ENCODE measurements around the gene PACS2. TPM values are rescaled to one million over a fixed set of nuclear protein-coding genes. Genes with fewer than 3 reads are reported as not detected.

Gene PACS2
- total RNA-seq, 1 donor from 2014 or later: 263 TPM

- no peak overlapping the region for H3K4me3 Mint-ChIP-seq (ENCODE audit: unreplicated experiment)
- no peak for TF ChIP-seq CTCF (IDR thresholded peaks at IDR 0.05; ENCODE audit: partially characterized antibody, unreplicated experiment)
- H3K27me3 Mint-ChIP-seq (ENCODE audit: unreplicated experiment): peaks cover 12% of the 10 kb centered on the region
These were observed 126.4 kb downstream of the PACS2 start for GRCh38 chr14:105440992-105441391.

GRCh38 chr14:105442125-105442524 is 127.6 kb downstream of the PACS2 start:
- Mint-ChIP-seq H3K9me3 (ENCODE audit: unreplicated experiment) (peaks cover 8% of the 10 kb centered on the region), H3K27me3 (ENCODE audit: unreplicated experiment) (peaks cover 15% of the 10 kb centered on the region), H3K4me1 (ENCODE audit: low read depth, unreplicated experiment) (peaks cover 7% of the 10 kb centered on the region), H3K36me3 (ENCODE audit: unreplicated experiment) (no peaks in the 10 kb centered on the region), H3K27ac (ENCODE audit: unreplicated experiment) (no peak overlapping the region), H3K4me3 (ENCODE audit: unreplicated experiment) (no peak overlapping the region)
- no peak for TF ChIP-seq CTCF (IDR thresholded peaks at IDR 0.05; ENCODE audit: partially characterized antibody, unreplicated experiment)
- DNase-seq: no peak

More at GRCh38 chr14:105440992-105441391, 126.4 kb downstream of the PACS2 start:
- Mint-ChIP-seq H3K27ac (ENCODE audit: unreplicated experiment) (no peak overlapping the region), H3K36me3 (ENCODE audit: unreplicated experiment) (peaks cover 5% of the 10 kb centered on the region), H3K9me3 (ENCODE audit: unreplicated experiment) (peaks cover 7% of the 10 kb centered on the region), H3K4me1 (ENCODE audit: low read depth, unreplicated experiment) (peaks cover 4% of the 10 kb centered on the region)
- no peak for DNase-seq

- no peak for TF ChIP-seq CTCF (IDR thresholded peaks at IDR 0.05; ENCODE audit: partially characterized antibody, unreplicated experiment)
- no peak for DNase-seq
- Mint-ChIP-seq H3K9me3 (ENCODE audit: unreplicated experiment) (peaks cover 8% of the 10 kb centered on the region), H3K27ac (ENCODE audit: unreplicated experiment) (no peak overlapping the region), H3K4me1 (ENCODE audit: low read depth, unreplicated experiment) (peaks cover 7% of the 10 kb centered on the region), H3K4me3 (ENCODE audit: unreplicated experiment) (no peak overlapping the region), H3K27me3 (ENCODE audit: unreplicated experiment) (peaks cover 15% of the 10 kb centered on the region), H3K36me3 (ENCODE audit: unreplicated experiment) (no peaks in the 10 kb centered on the region)
These were observed 128.3 kb downstream of the PACS2 start for GRCh38 chr14:105442834-105443233.

- no peak for TF ChIP-seq CTCF (IDR thresholded peaks at IDR 0.05; ENCODE audit: partially characterized antibody, unreplicated experiment)
- DNase-seq: no peak
- Mint-ChIP-seq H3K27me3 (ENCODE audit: unreplicated experiment) (peaks cover 13% of the 10 kb centered on the region), H3K36me3 (ENCODE audit: unreplicated experiment) (no peaks in the 10 kb centered on the region), H3K9me3 (ENCODE audit: unreplicated experiment) (peaks cover 8% of the 10 kb centered on the region), H3K27ac (ENCODE audit: unreplicated experiment) (no peak overlapping the region), H3K4me3 (ENCODE audit: unreplicated experiment) (no peak overlapping the region), H3K4me1 (ENCODE audit: low read depth, unreplicated experiment) (peaks cover 3% of the 10 kb centered on the region)
These were observed 130.3 kb downstream of the PACS2 start for GRCh38 chr14:105444859-105445258.

GRCh38 chr14:105445290-105445689 is 130.7 kb downstream of the PACS2 start:
- Mint-ChIP-seq H3K27ac (ENCODE audit: unreplicated experiment) (no peak overlapping the region), H3K4me3 (ENCODE audit: unreplicated experiment) (no peak overlapping the region), H3K36me3 (ENCODE audit: unreplicated experiment) (no peaks in the 10 kb centered on the region), H3K27me3 (ENCODE audit: unreplicated experiment) (peaks cover 13% of the 10 kb centered on the region), H3K9me3 (ENCODE audit: unreplicated experiment) (peaks cover 8% of the 10 kb centered on the region), H3K4me1 (ENCODE audit: low read depth, unreplicated experiment) (peaks cover 3% of the 10 kb centered on the region)
- DNase-seq: peak; percentile 19
- no peak for TF ChIP-seq CTCF (IDR thresholded peaks at IDR 0.05; ENCODE audit: partially characterized antibody, unreplicated experiment)

Measured in glutamatergic neuron (in vitro differentiated cells).